Stimulated activated memory B cell treated with anti-CD40 and anti-IgM and Interleukin-4, amounts not matched to agents 10 μg/mL and 1 μg/mL and 100 μg/mL, for 72 hours (primary cell): ENCODE measurements around the gene CCDC158.
"Not testable (repeated sequence)": the region's sequence is repeated elsewhere in the genome, so short reads cannot be mapped to it uniquely, and the experiment has no call there.

Experiments
- ATAC-seq: fragments of 150-1000 bp; cut with Tn5 transposase; 2 replicates; pipeline ENCODE4 v1.10.0; 2021
- H3K27ac Mint-ChIP-seq: one replicate; pipeline ENCODE4 v1.8.0; 2022; ENCODE audit warnings: mild to moderate bottlenecking, mixed read lengths
- H3K27me3 Mint-ChIP-seq: one replicate; pipeline ENCODE4 v1.8.0; 2022; ENCODE audit warnings: mixed read lengths
- H3K36me3 Mint-ChIP-seq: one replicate; pipeline ENCODE4 v1.8.0; 2022; ENCODE audit warnings: mixed read lengths
- H3K4me1 Mint-ChIP-seq: one replicate; pipeline ENCODE4 v1.8.0; 2022; ENCODE audit warnings: mixed read lengths
- H3K4me3 Mint-ChIP-seq: one replicate; pipeline ENCODE4 v1.8.0; 2022; ENCODE audit warnings: mild to moderate bottlenecking, moderate library complexity, mixed read lengths
- H3K9me3 Mint-ChIP-seq: one replicate; pipeline ENCODE4 v1.8.0; 2022; ENCODE audit warnings: mixed read lengths

The CCDC158 gene

GRCh38 chr4:76442807-76443206, 21.9 kb upstream of the CCDC158 start:
- no peak for ATAC-seq
- Mint-ChIP-seq H3K27ac (no peak overlapping the region), H3K27me3 (peaks cover 34% of the 10 kb centered on the region), H3K4me1 (no peaks in the 10 kb centered on the region), H3K4me3 (no peak overlapping the region), H3K9me3 (peaks cover 3% of the 10 kb centered on the region), H3K36me3 (no peaks in the 10 kb centered on the region)

GRCh38 chr4:76441881-76442280, 20.9 kb upstream of the CCDC158 start:
- Mint-ChIP-seq H3K27ac (no peak overlapping the region), H3K4me1 (no peaks in the 10 kb centered on the region), H3K9me3 (peaks cover 3% of the 10 kb centered on the region), H3K4me3 (no peak overlapping the region), H3K27me3 (peaks cover 34% of the 10 kb centered on the region), H3K36me3 (no peaks in the 10 kb centered on the region)
- ATAC-seq = no peak

- peaks cover 36% of the 10 kb centered on the region for H3K27me3 Mint-ChIP-seq
- no peak overlapping the region for H3K27ac Mint-ChIP-seq
- no peak for ATAC-seq
- no peak overlapping the region for H3K4me3 Mint-ChIP-seq
- H3K36me3 Mint-ChIP-seq = no peaks in the 10 kb centered on the region
- H3K9me3 Mint-ChIP-seq = peaks cover 3% of the 10 kb centered on the region
- H3K4me1 Mint-ChIP-seq = peaks cover 9% of the 10 kb centered on the region
These were observed 18.6 kb upstream of the CCDC158 start for GRCh38 chr4:76439491-76439890.

GRCh38 chr4:76435528-76436319, 14.8 kb upstream of the CCDC158 start:
- peaks cover 9% of the 10 kb centered on the region for H3K4me1 Mint-ChIP-seq
- H3K4me3 Mint-ChIP-seq = no peak overlapping the region
- H3K9me3 Mint-ChIP-seq = peaks cover 3% of the 10 kb centered on the region
- peaks cover 26% of the 10 kb centered on the region for H3K27me3 Mint-ChIP-seq
- no peaks in the 10 kb centered on the region for H3K36me3 Mint-ChIP-seq
- no peak overlapping the region for H3K27ac Mint-ChIP-seq
- no peak for ATAC-seq

GRCh38 chr4:76434901-76435527, 14.1 kb upstream of the CCDC158 start, which contains the start of gene SHROOM3:
TSS of gene SHROOM3 (plus strand) at chr4:76435229. CDS start at chr4:76436053, 824 bp downstream.
- no peak within 1 kb of the TSS for H3K4me3 Mint-ChIP-seq
- no peak within 1 kb of the TSS for H3K27ac Mint-ChIP-seq
- no peaks in the 10 kb centered on the region for H3K36me3 Mint-ChIP-seq
- peaks cover 26% of the 10 kb centered on the region for H3K27me3 Mint-ChIP-seq
- ATAC-seq = no peak
- H3K9me3 Mint-ChIP-seq = peaks cover 3% of the 10 kb centered on the region
- peaks cover 9% of the 10 kb centered on the region for H3K4me1 Mint-ChIP-seq

GRCh38 chr4:76430519-76431388, 9.8 kb upstream of the CCDC158 start:
- no peak for ATAC-seq
- Mint-ChIP-seq H3K27ac (no peak overlapping the region), H3K9me3 (no peaks in the 10 kb centered on the region), H3K4me1 (peaks cover 9% of the 10 kb centered on the region), H3K4me3 (no peak overlapping the region), H3K36me3 (no peaks in the 10 kb centered on the region), H3K27me3 (peaks cover 19% of the 10 kb centered on the region)

- H3K9me3 Mint-ChIP-seq = no peaks in the 10 kb centered on the region
- H3K4me3 Mint-ChIP-seq = no peak overlapping the region
- H3K4me1 Mint-ChIP-seq = no peaks in the 10 kb centered on the region
- H3K27ac Mint-ChIP-seq = no peak overlapping the region
- no peaks in the 10 kb centered on the region for H3K36me3 Mint-ChIP-seq
- ATAC-seq = no peak
- H3K27me3 Mint-ChIP-seq = peaks cover 9% of the 10 kb centered on the region
These were observed 8.7 kb upstream of the CCDC158 start for GRCh38 chr4:76429636-76430035.

GRCh38 chr4:76426272-76426671, 5.3 kb upstream of the CCDC158 start:
- peaks cover 5% of the 10 kb centered on the region for H3K4me1 Mint-ChIP-seq
- no peaks in the 10 kb centered on the region for H3K9me3 Mint-ChIP-seq
- no peak overlapping the region for H3K27ac Mint-ChIP-seq
- H3K4me3 Mint-ChIP-seq = no peak overlapping the region
- peaks cover 16% of the 10 kb centered on the region for H3K27me3 Mint-ChIP-seq
- ATAC-seq = no peak
- H3K36me3 Mint-ChIP-seq = no peaks in the 10 kb centered on the region

- not testable (repeated sequence) for H3K36me3 Mint-ChIP-seq, H3K27ac Mint-ChIP-seq, H3K9me3 Mint-ChIP-seq, H3K4me3 Mint-ChIP-seq, H3K4me1 Mint-ChIP-seq, ATAC-seq
- H3K27me3 Mint-ChIP-seq = peaks cover 37% of the 10 kb centered on the region
These were observed 2.2 kb upstream of the CCDC158 start for GRCh38 chr4:76423159-76423558.

- H3K27me3 Mint-ChIP-seq = peaks cover 39% of the 10 kb centered on the region
- no peak overlapping the region for H3K4me3 Mint-ChIP-seq
- H3K4me1 Mint-ChIP-seq = peaks cover 7% of the 10 kb centered on the region
- H3K36me3 Mint-ChIP-seq = no peaks in the 10 kb centered on the region
- no peaks in the 10 kb centered on the region for H3K9me3 Mint-ChIP-seq
- no peak overlapping the region for H3K27ac Mint-ChIP-seq
- no peak for ATAC-seq
These were observed 666 bp downstream of the CCDC158 start for GRCh38 chr4:76420188-76420761.

GRCh38 chr4:76410636-76411035, 10.3 kb downstream of the CCDC158 start:
- Mint-ChIP-seq H3K4me1 (peaks cover 6% of the 10 kb centered on the region), H3K9me3 (no peaks in the 10 kb centered on the region), H3K27me3 (no peaks in the 10 kb centered on the region), H3K36me3 (no peaks in the 10 kb centered on the region), H3K27ac (no peak overlapping the region), H3K4me3 (no peak overlapping the region)
- no peak for ATAC-seq

GRCh38 chr4:76407440-76408119, 13.4 kb downstream of the CCDC158 start:
- Mint-ChIP-seq H3K9me3 (no peaks in the 10 kb centered on the region), H3K27me3 (peaks cover 13% of the 10 kb centered on the region), H3K4me3 (no peak overlapping the region), H3K36me3 (no peaks in the 10 kb centered on the region), H3K27ac (no peak overlapping the region), H3K4me1 (peaks cover 6% of the 10 kb centered on the region)
- no peak for ATAC-seq

GRCh38 chr4:76406081-76406480, 14.9 kb downstream of the CCDC158 start:
- H3K4me1 Mint-ChIP-seq = peaks cover 6% of the 10 kb centered on the region
- H3K27me3 Mint-ChIP-seq = peaks cover 13% of the 10 kb centered on the region
- no peaks in the 10 kb centered on the region for H3K36me3 Mint-ChIP-seq
- H3K4me3 Mint-ChIP-seq = no peak overlapping the region
- no peak for ATAC-seq
- H3K9me3 Mint-ChIP-seq = no peaks in the 10 kb centered on the region
- H3K27ac Mint-ChIP-seq = no peak overlapping the region

GRCh38 chr4:76401654-76402053, 19.3 kb downstream of the CCDC158 start:
- Mint-ChIP-seq H3K4me1 (no peaks in the 10 kb centered on the region), H3K36me3 (peaks cover 6% of the 10 kb centered on the region), H3K27me3 (peaks cover 32% of the 10 kb centered on the region), H3K4me3 (no peak overlapping the region), H3K27ac (no peak overlapping the region), H3K9me3 (peaks cover 5% of the 10 kb centered on the region)
- ATAC-seq = peak; percentile 47
